Keratinocyte (primary cell): ENCODE data around the gene DPEP2.

ENCODE experiments used
- CTCF ChIP-seq, 3 experiments: IDR thresholded peaks in 1 of 3; conservative IDR thresholded peaks in 1 of 3; optimal IDR thresholded peaks in 1 of 3; 2 replicates in 2 of 3; 3 replicates in 1 of 3; pipeline versions ENCODE3 to v1.5.1; 2011; ENCODE audit warnings: low read length in 3 of 3, mild to moderate bottlenecking in 3 of 3, moderate library complexity in 2 of 3, control low read depth in 1 of 3, inconsistent platforms in 1 of 3; ENCODE audit not compliant: insufficient read depth in 2 of 3; ENCODE audit errors: extremely low read depth in 1 of 3
- EZH2 ChIP-seq: IDR thresholded peaks from one replicate; pipeline ENCODE4 v1.6.1; 2012; ENCODE audit warnings: inconsistent platforms, mild to moderate bottlenecking, low read length, moderate library complexity

GRCh38 chr16:67943619-67944504 is 55.4 kb downstream of the DPEP2 start, which contains the start of gene LCAT:
- TF ChIP-seq EZH2 (no peak), CTCF (optimal IDR thresholded peaks at IDR 0.05 in 1 of 3, IDR thresholded peaks at IDR 0.05 in 1 of 3, conservative IDR thresholded peaks at IDR 0.05 in 1 of 3; ENCODE audit: extremely low read depth in 1 of 3, insufficient read depth in 2 of 3, low read length in 3 of 3) (no peak)
